Caco-2 (cell line): Measurements from ENCODE around the gene CMBL. TPM values are rescaled to one million over a fixed set of nuclear protein-coding genes. Genes with fewer than 3 reads are reported as not detected.

Source experiments
- BruUV-seq: library from RNA; stranded (reverse); fragments of 400-500 nt; replicated peaks from 2 replicates; lab custom pipeline; 2021; lab: Mats Ljungman, UMichigan
- CTCF ChIA-PET: fragments of 300-600 bp; sonication (Branson Sonifier 250); formaldehyde crosslinking; loops from one replicate; lab custom pipeline; 2022; ENCODE audit warnings: antibody characterized with exemption; lab: Charles Lee
- POLR2A ChIA-PET: fragments of 300-600 bp; sonication (Branson Sonifier 250); formaldehyde crosslinking; loops from one replicate; lab custom pipeline; 2022; ENCODE audit warnings: antibody characterized with exemption; lab: Charles Lee
- DNase-seq, 2 experiments: peaks; one replicate each; pipeline versions ENCODE4 v3.0.0 to v3.0.0-alpha.2; 2020 to 2022
- H3K27me3 ChIP-seq: replicated peaks from 2 replicates; pipeline ENCODE4 v1.6.0; 2011; ENCODE audit warnings: low read length; ENCODE audit not compliant: control insufficient read depth, insufficient read depth
- H3K36me3 ChIP-seq: 2 replicates; pipeline ENCODE4 v1.5.1; 2011; ENCODE audit warnings: low read length; ENCODE audit not compliant: control insufficient read depth, insufficient read depth
- H3K4me1 ChIP-seq: fragments of 250-450 bp; sonication (Bioruptor Pico); 2 replicates; pipeline ENCODE4 v1.5.1; 2020; ENCODE audit warnings: mild to moderate bottlenecking
- H3K4me3 ChIP-seq: 2 replicates; pipeline ENCODE4 v1.5.1; 2011; ENCODE audit warnings: low read depth, mild to moderate bottlenecking, control low read depth, low read length
- H3K9me3 ChIP-seq: fragments of 250-450 bp; sonication (Bioruptor Pico); 2 replicates; pipeline ENCODE4 v1.5.1; 2020; ENCODE audit warnings: mild to moderate bottlenecking, moderate library complexity
- H3K27ac Mint-ChIP-seq: one replicate; pipeline ENCODE4 v1.8.0; 2022; ENCODE audit warnings: mixed read lengths; ENCODE audit not compliant: unreplicated experiment
- H3K27me3 Mint-ChIP-seq: one replicate; pipeline ENCODE4 v1.8.0; 2022; ENCODE audit warnings: mixed read lengths; ENCODE audit not compliant: insufficient read depth, unreplicated experiment
- H3K36me3 Mint-ChIP-seq: one replicate; pipeline ENCODE4 v1.8.0; 2022; ENCODE audit warnings: mild to moderate bottlenecking, mixed read lengths; ENCODE audit not compliant: insufficient read depth, unreplicated experiment
- H3K4me1 Mint-ChIP-seq: one replicate; pipeline ENCODE4 v1.8.0; 2022; ENCODE audit warnings: low read depth, mixed read lengths; ENCODE audit not compliant: unreplicated experiment
- H3K4me3 Mint-ChIP-seq: one replicate; pipeline ENCODE4 v1.8.0; 2022; ENCODE audit warnings: mild to moderate bottlenecking, moderate library complexity, mixed read lengths; ENCODE audit not compliant: unreplicated experiment
- H3K9me3 Mint-ChIP-seq: one replicate; pipeline ENCODE4 v1.8.0; 2022; ENCODE audit warnings: mixed read lengths; ENCODE audit not compliant: unreplicated experiment
- CTCF ChIP-seq, 2 experiments: fragments of 200-600 bp in 1 of 2; IDR thresholded peaks; 1 replicate in 1 of 2; 2 replicates in 1 of 2; pipeline versions ENCODE4 v1.5.1 to v1.8.0; 2011 to 2022; ENCODE audit warnings: antibody characterized with exemption in 1 of 2, control low read depth in 1 of 2, inconsistent platforms in 1 of 2, low read depth in 1 of 2, low read length in 1 of 2, mild to moderate bottlenecking in 1 of 2, moderate library complexity in 1 of 2; ENCODE audit not compliant: insufficient read depth in 1 of 2, severe bottlenecking in 1 of 2, unreplicated experiment in 1 of 2
- intact Hi-C: fragments of 100-400 bp; cut with micrococcal nuclease; formaldehyde crosslinking; loops from one replicate; pipeline ENCODE4 v1.10.0; 2022; ENCODE audit not compliant: unreplicated experiment
- total RNA-seq: library from RNA; stranded (reverse); gene quantifications from 2 replicates; pipeline ENCODE4 v1.2.3, GENCODE V29; 2022

CMBL gene
- total RNA-seq, 1 experiment from 2014 or later = 18.4 TPM

GRCh38 chr5:10283927-10284635, 23.6 kb downstream of the CMBL start:
- BruUV-seq = no TSS peak
- H3K27me3 Mint-ChIP-seq = no peaks in the 10 kb centered on the region
- intact Hi-C loops = loop anchor here (1.0 to 5.0 kb wide), 4 partner anchors 68 to 344 kb away; partner anchors contain the start of gene MARCHF6
- peak; percentile 79 to 81 for TF ChIP-seq CTCF (IDR thresholded peaks at IDR 0.05; ENCODE audit: insufficient read depth in 1 of 2, low read depth in 1 of 2, low read length in 1 of 2, severe bottlenecking in 1 of 2, unreplicated experiment in 1 of 2)
- H3K4me1 Mint-ChIP-seq = no peaks in the 10 kb centered on the region
- Histone ChIP-seq H3K9me3 (no peaks in the 10 kb centered on the region), H3K27me3 (no peaks in the 10 kb centered on the region), H3K4me3 (no peak overlapping the region), H3K4me1 (no peaks in the 10 kb centered on the region), H3K36me3 (no peaks in the 10 kb centered on the region)
- H3K9me3 Mint-ChIP-seq = no peaks in the 10 kb centered on the region
- no peaks in the 10 kb centered on the region for H3K36me3 Mint-ChIP-seq
- peak; percentile 75 to 82 for DNase-seq
- H3K4me3 Mint-ChIP-seq = no peak overlapping the region
- CTCF ChIA-PET = interaction anchor here (0.5 to 1.6 kb wide), 8 partner anchors 9 to 168 kb away, joined by 3 to 16 read pairs (median 4); partner anchors contain the start of gene MARCHF6
- no peak overlapping the region for H3K27ac Mint-ChIP-seq
- POLR2A ChIA-PET = no interaction called here

DNA sequence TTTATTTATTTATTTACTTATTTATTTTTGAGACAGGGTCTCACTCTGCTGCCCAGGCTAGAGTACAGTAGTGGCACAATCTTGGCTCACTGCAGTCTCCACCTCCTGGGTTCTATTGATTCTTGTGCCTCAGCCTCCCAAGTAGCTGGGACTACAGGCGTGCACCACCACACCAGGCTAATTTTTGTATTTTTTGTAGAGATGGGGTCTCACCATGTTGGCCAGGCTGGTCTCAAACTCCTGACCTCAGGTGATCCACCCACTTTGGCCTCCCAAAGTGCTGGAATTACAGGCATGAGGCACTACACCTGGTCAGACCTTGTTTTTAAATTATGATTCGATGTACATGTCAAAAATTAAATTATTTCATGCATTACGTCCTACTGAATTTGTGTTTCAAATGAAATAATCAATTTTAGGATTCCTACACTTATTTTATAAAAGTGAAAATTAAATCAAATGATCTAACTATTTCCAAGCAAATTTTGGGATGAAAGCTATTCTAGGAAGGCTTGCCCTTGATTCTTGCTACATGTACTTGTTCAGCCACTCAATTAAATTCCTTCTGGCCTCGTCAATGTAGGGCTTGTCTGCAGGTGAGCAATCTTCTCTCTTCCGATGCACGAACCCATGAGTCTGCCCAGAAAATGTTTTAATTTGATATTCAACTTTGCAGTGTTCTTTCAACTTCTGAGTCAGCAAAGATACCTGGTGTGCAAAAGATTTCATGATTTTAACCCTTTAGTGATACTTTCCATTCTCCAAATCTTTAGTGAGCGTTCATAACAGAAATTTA, 27.6 kb downstream of the CMBL start:
- no peaks in the 10 kb centered on the region for H3K27me3 ChIP-seq
- H3K9me3 Mint-ChIP-seq = no peaks in the 10 kb centered on the region
- intact Hi-C loops = loop anchor here (5.0 kb wide), 1 partner anchor 72 kb away; the partner anchor contains the start of gene MARCHF6
- ChIA-PET CTCF (no interaction called here), POLR2A (no interaction called here)
- H3K4me3 Mint-ChIP-seq = no peak overlapping the region
- H3K27ac Mint-ChIP-seq = no peak overlapping the region
- H3K9me3 ChIP-seq = no peaks in the 10 kb centered on the region
- no peak overlapping the region for H3K4me3 ChIP-seq
- TF ChIP-seq CTCF (IDR thresholded peaks at IDR 0.05; ENCODE audit: insufficient read depth in 1 of 2, low read depth in 1 of 2, low read length in 1 of 2, severe bottlenecking in 1 of 2, unreplicated experiment in 1 of 2) = no peak
- no peaks in the 10 kb centered on the region for H3K4me1 Mint-ChIP-seq
- no peak for DNase-seq
- no peaks in the 10 kb centered on the region for H3K36me3 Mint-ChIP-seq
- no peaks in the 10 kb centered on the region for H3K27me3 Mint-ChIP-seq
- no TSS peak for BruUV-seq
- no peaks in the 10 kb centered on the region for H3K4me1 ChIP-seq
- H3K36me3 ChIP-seq = no peaks in the 10 kb centered on the region

GRCh38 chr5:10279328-10279727, 28.4 kb downstream of the CMBL start:
- H3K9me3 ChIP-seq = no peaks in the 10 kb centered on the region
- Mint-ChIP-seq H3K27ac (no peak overlapping the region), H3K9me3 (no peaks in the 10 kb centered on the region), H3K27me3 (no peaks in the 10 kb centered on the region), H3K36me3 (no peaks in the 10 kb centered on the region), H3K4me3 (no peak overlapping the region), H3K4me1 (no peaks in the 10 kb centered on the region)
- intact Hi-C loops = no loop called here
- CTCF ChIA-PET = no interaction called here
- POLR2A ChIA-PET = interaction anchor here (0.5 kb wide), 1 partner anchor 84 kb away, joined by 4 read pairs; no protein-coding TSS in a partner anchor
- H3K27me3 ChIP-seq = no peaks in the 10 kb centered on the region
- TSS peak; percentile 86 for BruUV-seq
- no peak for DNase-seq
- no peaks in the 10 kb centered on the region for H3K36me3 ChIP-seq
- no peak overlapping the region for H3K4me3 ChIP-seq
- TF ChIP-seq CTCF (IDR thresholded peaks at IDR 0.05; ENCODE audit: insufficient read depth in 1 of 2, low read depth in 1 of 2, low read length in 1 of 2, severe bottlenecking in 1 of 2, unreplicated experiment in 1 of 2) = no peak
- H3K4me1 ChIP-seq = no peaks in the 10 kb centered on the region
